ENCODE results near the gene KIFC3.
"Not testable (repeated sequence)": the region's sequence is repeated elsewhere in the genome, so short reads cannot be mapped to it uniquely, and the experiment has no call there.

The KIFC3 gene

GRCh38 chr16:57784334-57784733 is 18.0 kb downstream of the KIFC3 start:
- no peak for DNase-seq

- DNase-seq, result no peak
Measured at GRCh38 chr16:57783883-57784282, 18.4 kb downstream of the KIFC3 start.

- no peak for DNase-seq
Measured at GRCh38 chr16:57783116-57783515, 19.2 kb downstream of the KIFC3 start.

DNA sequence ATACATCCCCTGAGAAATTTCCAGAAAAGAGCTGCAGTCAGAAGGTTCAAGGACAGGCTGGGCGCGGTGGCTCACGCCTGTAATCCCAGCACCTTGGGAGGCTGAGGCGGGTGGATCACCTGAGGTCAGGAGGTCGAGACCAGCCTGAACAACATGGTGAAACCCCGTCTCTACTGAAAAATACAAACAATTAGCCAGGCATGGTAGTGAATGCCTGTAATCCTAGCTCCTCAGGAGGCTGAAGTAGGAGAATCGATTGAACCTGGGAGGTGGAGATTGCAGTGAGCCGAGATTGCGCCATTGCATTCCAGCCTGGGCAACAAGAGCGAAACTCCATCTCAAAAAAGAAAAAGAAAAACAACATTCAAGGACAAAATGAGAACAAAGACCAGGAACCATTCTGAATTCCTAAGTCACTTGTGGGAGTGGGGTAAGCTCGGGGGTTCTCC is 19.7 kb downstream of the KIFC3 start:
- DNase-seq, result not testable (repeated sequence)

DNA sequence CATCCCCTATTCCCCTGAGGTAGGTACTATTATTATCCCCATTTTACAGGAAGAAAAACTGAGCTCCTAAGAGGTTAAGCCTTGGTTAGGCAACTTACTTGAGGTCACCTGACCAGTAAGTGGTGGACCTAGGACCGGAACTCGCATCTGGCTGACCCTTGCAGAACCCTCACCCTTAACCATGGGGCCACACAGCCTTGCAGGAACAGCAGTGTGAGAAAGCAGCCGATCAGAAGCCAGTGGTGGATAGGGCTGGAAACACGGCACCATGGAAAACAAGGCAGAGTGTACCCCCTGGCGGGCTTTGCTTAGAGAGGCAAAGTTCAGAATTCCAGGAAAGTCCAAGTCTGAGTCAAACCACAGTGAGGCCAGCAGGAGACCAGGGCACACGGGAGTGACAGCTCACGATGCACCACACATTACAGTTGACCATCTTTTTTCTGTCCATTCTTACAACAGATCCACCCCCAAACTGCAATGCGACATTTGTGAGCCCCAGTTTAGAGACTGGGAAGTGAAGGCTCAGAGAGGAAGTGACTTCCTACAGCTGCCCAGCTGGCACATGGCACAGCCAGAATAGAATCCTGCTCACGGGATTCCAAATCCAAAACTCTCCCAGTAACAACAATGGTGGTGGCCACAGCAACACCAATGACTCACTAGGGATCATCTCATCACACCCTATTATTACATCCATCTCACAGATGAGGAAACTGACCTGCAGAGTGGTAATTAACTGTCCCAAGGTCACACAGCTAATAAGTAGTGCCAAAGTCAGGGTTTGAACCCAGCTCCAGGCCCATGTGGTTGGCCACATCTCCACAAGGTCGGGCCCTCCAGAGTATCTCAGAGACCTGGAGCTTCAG is 20.3 kb downstream of the KIFC3 start:
- no peak for DNase-seq

- no peak for DNase-seq
Measured at GRCh38 chr16:57781349-57781740, 20.9 kb downstream of the KIFC3 start.

- not testable (repeated sequence) for DNase-seq
Measured at GRCh38 chr16:57779836-57780235, 22.5 kb downstream of the KIFC3 start.

DNA sequence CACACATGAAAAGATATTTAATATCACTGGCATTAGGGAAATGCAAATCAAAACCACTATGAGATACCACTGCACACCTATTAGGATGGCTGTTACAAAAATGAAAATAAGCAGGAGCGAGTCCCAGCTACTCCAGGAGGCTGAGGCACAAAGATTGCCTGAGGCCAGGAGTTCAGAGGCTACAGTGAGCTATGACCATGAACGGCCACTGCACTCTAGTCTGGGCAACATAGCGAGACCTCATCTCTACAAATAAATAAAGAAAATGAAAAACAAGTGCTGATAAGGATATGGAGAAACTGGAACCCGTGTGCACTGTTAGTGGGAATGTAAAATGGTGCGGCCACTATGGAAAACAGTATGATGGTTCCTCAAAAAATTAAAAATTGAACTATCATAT is 23.6 kb downstream of the KIFC3 start:
- DNase-seq, result no peak

- DNase-seq, result no peak
Measured at GRCh38 chr16:57775661-57776469, 26.4 kb downstream of the KIFC3 start.

GRCh38 chr16:57774705-57775285 is 27.5 kb downstream of the KIFC3 start:
- no peak for DNase-seq

DNA sequence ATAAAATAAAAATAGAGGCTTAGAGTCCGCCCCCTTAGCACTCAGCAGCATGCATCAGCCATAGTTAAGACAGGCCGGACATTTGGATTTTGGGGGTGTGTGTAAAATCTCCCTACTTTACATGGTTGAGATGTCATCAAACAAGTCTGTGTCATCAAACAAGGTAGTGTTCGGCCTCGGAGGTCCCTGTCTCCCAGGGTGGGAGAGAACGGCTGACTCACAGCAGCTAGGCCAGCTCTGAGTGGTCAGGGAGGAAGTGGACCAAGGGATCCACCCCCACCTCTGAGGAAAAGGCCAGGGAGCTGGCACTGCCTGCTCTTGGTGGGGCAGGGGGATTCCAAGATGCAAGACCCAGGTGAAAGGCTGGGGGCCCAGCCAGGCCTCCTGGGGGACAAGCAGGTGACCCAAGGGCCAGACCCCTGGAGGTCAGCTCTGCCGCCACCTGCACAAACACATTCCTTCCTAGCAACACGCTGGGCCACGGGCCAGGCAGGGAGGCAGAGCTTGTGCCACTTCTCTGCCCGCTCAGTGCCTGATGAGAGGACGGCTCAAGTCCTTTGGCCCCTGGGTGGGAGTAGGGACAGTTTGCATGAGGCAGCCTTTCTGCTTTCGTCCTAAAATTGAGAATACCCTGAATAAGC is 28.5 kb downstream of the KIFC3 start:
- DNase-seq, result no peak

- no peak for DNase-seq
Measured at GRCh38 chr16:57773019-57773418, 29.3 kb downstream of the KIFC3 start.

DNA sequence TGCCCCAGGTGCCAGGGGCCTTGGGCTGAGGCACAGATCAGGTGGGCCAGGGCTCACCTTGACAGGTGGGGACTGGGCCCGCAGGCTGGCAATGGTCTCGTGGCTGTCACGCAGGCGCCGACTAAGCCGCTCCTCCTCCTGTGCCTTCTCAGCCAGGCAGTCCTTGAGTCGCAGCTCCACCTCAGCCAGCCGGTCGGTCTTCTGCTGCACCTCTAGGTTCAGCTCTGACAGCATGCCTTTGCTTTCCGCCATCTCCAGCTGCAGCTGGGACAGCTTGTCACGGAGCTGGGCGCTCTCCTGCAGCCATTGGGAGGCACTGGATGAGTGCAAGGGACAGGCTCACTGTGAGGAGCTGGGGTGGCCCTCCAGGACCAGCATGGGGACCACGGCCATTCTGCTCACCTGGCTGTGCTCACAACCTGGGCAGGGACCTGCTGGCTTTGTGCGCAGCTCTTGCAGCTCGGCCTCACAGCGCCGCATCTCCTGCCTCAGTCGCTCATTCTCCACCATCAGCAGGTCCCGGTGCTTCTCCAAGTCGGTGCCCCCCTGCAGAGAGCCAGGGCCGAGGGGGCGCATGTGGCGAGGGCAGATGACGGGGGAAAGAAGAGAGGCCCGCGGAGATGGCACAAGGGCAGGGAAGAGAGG is 31.0 kb downstream of the KIFC3 start:
- DNase-seq, result no peak

GRCh38 chr16:57770361-57770760 is 31.9 kb downstream of the KIFC3 start:
- DNase-seq, result no peak

DNA sequence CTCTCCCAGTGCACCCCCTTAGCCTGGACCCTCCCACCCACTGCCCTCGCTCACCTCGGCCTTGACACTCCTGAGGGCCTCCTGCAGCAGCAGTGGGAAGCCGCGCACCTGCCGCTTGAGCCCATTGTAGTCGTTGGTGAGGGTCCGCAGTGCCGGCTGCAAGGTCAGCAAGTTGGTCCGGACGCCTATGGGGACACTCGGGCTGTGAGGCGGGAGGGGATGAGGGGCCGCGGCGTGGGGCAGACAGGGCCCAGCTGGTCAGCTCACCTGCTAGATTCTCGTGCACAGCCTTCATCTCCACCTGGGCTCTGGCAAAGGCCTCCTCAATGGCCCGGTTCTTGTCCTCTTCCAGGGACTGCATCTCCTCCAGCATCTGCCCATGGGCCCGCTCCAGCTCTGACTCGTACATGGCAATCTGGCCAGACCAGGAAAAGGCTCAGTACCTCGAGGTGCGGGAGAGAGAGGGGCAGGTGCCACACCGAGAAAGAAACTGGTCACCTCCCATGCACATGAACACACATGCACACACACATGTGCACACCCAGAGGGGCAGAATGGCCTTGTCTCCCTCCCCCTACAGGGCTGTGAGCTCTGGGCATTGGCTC is 32.6 kb downstream of the KIFC3 start:
- no peak for DNase-seq

DNA sequence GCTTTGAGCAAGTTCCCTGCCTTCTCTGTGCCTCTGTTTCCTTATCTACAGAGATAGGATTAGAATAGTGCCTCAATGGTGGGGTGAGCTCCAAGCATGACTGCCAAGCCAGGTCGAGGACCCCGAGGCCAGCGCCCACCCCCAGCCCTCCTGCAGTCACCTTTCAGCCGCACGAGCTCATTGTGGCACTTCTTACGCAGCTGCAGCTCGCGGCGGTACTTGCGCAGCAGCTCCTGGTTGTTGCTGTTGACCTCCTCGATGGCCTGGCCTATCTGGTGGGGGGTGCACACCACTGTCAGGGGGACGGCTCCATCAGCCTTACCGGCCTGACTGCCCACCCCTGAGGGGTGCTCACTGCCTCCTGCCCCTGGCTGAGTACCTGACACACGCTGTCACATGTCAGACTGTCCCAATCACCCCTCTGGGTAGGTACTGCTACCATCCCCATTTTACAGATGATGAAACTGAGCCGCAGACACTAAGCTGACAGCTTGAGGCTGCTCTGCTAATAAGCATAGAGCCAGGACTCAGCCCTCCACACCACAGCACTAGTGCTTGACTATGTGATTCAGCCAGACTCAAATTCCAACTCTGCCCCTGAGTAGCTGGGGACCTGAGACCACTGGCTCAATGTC is 35.5 kb downstream of the KIFC3 start:
- no peak for DNase-seq

- DNase-seq, result no peak
Measured at GRCh38 chr16:57765160-57765728, 37.0 kb downstream of the KIFC3 start.

GRCh38 chr16:57764341-57765159 is 37.7 kb downstream of the KIFC3 start:
- DNase-seq, result no peak

- DNase-seq, result no peak
Measured at GRCh38 chr16:57764006-57764340, 38.3 kb downstream of the KIFC3 start.

DNA sequence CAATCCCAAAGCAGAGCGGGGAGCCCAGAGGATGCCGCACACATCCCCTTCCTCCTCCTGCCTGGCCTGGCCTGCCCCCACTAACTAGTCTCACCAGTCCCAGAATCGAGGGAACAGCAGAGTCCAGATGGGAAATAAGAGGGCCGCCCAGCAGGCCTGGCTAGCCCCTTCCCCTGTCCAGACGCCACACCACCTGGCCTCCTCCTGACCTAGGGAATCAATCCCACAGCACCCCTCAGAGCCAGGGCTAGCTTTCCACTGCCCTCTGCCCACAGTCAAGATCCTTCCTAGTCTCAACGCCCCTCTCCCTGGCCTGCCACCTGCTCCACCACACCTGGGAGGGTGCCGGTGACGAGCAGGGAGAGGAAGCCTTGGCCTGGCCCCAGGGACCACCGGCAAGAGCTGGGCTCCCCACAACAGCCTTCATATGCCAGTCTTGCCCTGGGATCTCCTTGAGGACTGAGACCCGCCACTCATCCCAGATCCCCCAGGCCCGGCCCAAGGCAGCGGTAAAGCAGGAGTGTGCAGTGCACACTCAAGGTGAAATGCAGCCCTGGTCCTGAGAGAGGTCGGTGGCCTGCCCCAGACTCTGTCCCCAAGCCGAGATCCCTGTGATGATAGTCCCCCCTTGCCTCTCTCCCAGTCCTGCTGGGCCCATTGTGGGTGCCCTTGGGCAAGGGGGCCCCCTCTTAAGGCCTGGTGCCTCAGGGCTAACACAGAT is 38.8 kb downstream of the KIFC3 start:
- DNase-seq, result no peak
